Cardiac septum (tissue), 1 donor: ENCODE measurements around the gene RIT2. TPM values are rescaled to one million over a fixed set of nuclear protein-coding genes. Genes with fewer than 3 reads are reported as not detected.
"Not testable (repeated sequence)": the region's sequence is repeated elsewhere in the genome, so short reads cannot be mapped to it uniquely, and the experiment has no call there.

ENCODE experiments used
- DNase-seq: peaks from one replicate; pipeline ENCODE4 v3.0.0-alpha.2; 2020; ENCODE audit warnings: low spot score
- intact Hi-C: fragments of 100-400 bp; cut with DNase I; formaldehyde crosslinking; loops from one replicate; pipeline ENCODE4 v1.14.0; 2022
- total RNA-seq: library from RNA; stranded (reverse); fragmentation: NEBNext Ultra II Directional; extraction: Animal tissue kit (Norgen Biotek cat#: 25700); gene quantifications from one replicate; pipeline ENCODE4 v1.2.1, GENCODE V29; 2021
- donor health status: DM: no; HTN: no; CAD: no.

Gene RIT2
- total RNA-seq, 1 donor from 2014 or later, result not detected

DNA sequence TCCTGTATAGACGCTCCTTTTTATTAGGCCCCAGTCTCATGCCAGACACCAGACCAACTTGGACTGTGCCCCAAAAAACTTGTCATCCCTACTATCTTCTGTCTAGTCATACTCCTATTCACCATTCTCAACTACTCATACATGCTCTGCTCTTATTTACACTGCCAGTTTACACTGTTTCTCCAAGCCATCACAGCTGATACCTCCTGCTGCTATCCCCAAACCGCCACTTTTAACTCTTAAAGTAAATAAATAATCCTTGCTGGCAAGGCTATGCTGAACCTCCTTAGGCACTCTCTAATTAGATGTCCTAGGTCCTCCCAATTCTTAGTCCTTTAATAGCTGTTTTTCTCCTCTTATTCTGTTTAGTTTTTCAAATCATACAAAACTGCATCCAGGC lies 374.2 kb downstream of the RIT2 start:
- DNase-seq, intact Hi-C loops: not testable (repeated sequence)

DNA sequence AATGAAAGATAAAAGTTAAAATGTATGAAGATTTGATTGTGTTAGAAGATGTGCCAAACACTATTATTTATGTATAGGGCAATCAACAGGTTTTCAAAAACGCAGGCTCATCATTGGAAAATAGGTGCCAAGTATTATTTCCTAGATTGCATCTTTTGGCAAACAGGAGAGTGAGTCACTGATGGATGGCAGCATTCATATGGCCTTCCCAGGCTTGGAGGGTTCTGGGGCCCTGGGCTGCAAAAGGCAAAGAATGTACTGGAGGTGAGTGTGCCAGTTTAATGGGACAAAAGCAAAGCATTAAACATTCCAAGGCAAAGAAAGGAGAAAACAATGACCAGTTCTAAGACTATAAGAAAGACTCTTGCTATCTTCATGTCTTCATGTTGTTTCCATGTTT lies 379.4 kb downstream of the RIT2 start:
- intact Hi-C loops, result no loop called here
- no peak for DNase-seq

DNA sequence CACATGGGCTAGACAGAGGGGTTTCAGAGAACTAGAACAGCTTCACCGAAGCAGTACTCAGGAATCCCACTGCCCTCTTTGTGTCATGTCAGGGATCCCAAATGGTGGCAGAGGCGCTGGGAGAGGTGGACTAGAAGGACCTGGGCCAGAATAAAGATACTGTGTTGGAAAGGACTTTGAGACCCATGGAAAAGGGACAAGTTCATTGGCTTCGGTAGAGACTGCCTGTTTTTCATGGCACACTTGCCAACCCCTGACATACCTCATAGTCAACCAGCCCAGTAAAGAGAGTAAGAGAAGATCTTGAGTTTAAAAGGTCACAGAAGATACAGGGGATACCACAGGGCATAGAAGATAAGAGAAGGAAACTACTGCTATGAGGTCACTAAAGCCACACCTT lies 381.0 kb downstream of the RIT2 start:
- DNase-seq, result no peak
- intact Hi-C loops, result no loop called here

DNA sequence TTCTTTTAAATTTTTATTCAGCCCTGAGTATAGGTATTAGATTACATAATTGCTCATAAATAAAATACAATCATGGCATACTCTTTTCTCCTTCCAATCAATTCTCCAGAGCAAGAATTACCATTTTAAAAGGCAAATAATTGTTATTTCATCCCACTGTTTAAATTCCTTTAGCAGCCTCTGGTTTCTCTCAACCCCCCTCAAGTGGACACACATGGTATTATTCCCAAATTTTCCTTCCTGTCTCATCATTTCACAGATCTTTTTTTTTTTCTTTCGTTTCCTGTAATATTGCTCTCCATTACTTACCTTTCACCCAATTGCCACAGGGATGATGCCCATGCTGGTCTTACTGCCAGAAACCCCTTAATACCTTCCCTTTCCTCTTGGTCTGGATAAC lies 385.2 kb downstream of the RIT2 start:
- no peak for DNase-seq
- intact Hi-C loops, result no loop called here

DNA sequence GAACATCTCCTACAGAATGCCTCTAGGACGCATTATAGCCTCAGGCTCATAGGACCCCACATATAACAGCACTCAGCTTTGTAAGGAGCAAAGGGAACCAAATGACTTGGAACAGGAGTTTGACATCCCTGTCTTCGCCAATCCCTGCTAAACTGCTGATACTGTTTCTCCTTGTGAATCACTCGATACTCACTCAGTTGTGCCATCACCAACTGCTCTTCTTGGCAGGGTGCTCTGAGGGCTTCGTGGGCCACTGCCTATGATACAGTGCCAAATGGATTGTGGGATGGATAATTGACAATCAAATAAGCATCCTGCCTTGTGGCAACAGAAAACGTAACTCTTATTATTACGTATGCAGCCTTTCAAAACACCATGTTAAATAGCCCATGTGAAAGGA lies 396.3 kb downstream of the RIT2 start:
- intact Hi-C loops, result no loop called here
- DNase-seq, result no peak

DNA sequence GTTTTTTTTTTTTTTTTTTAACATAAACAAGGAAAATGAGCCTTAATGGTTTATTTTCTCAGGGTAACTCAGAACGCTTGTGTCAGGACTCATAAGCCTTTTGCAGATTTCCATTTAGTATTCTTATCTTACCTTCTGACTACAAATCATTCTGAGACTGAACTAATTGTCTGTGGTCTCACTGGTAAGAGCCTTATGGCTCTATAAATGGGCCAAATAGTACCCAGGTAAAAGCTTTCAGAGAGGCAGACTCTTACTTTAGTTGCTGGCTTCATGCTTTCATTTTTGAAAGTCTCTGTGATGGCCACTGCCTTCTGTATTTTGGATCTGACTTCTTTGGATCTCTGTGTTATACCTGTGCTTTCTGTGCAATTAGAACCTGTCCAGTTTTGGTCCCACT lies 403.4 kb downstream of the RIT2 start:
- intact Hi-C loops, result no loop called here

DNA sequence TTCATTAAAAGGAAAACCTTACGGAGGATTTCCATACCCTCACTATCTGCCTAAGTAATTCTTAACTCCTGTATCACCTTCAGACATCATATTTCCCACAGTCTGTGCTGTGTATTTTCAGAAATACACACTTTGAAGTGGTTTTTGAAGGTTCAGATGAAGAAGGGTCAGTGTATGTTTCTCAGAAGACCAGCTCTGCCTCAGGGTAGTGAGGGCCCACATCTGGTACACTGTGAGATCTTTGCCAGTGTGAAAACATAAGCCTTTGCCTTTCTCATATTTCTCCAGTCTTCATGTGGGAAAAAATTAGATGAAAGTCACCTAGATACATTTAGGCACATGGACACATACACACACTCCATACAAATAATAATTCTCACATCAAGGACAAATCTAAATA lies 408.4 kb downstream of the RIT2 start:
- DNase-seq, result no peak
- intact Hi-C loops, result no loop called here

More for the DNA sequence above, 403.4 kb downstream of the RIT2 start:
- DNase-seq, result no peak

DNA sequence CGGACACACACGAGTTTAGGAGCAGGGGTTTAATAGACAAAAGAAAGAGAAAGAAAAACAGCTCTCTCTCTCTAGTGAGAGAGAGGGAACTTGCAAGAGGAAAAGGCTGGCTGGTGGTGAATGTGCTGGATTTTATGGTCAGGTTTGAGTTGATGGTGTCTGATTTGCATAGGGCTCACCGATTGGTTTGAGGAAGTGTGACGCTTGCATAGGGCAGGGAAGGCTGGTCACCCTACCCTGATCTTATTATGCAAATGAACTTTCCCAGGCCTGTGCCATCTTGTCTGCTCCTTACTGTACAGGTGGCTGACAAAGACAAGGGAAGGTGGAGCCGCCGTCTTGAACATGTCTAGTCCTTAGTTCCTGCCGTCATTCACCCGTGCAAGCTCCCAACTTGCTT lies 408.9 kb downstream of the RIT2 start:
- intact Hi-C loops, result no loop called here
- no peak for DNase-seq

DNA sequence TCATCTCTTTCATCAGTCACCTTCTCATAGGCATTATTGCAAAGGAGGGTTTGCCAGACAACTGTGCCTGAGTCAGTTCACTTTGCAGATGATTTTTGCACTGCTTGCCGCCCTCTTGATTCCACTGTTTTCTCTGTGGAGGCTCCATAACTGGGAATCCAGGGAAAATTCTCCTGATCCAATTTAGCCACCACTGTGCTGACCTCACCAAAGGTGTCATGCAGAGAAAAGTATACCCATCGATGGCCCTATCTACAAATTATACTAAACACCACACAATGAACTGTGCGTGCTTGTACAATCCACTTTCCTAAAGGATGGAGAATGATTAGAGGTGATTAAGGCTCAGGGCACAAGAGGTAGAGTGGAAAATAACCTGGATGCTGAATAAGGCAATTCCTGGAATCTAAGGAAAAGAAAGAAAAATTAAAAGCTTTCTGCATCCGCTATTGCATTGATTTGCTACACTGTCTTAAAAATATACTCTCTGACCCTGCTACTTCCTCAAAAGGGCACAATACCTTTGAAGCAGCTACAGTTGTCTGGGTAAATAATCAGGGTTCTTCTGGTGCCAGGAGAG lies 409.4 kb downstream of the RIT2 start:
- DNase-seq, result no peak
- intact Hi-C loops, result no loop called here

Other genes starting within 250 kb of the RIT2 start
- gene SYT4, start 161.8 kb upstream of the RIT2 start, total RNA-seq, result not detected